ENCODE measurements around the gene IFI27. TPM values are rescaled to one million over a fixed set of nuclear protein-coding genes. Genes with fewer than 3 reads are reported as not detected.

Gene IFI27
- total and polyA plus RNA-seq, 9 donors = 44.5 to 413 (median 83.1) TPM

- Histone ChIP-seq H3K9me3 (no peaks in the 10 kb centered on the region), H3K27me3 (no peaks in the 10 kb centered on the region), H3K4me1 (ENCODE audit: insufficient read depth) (peaks cover 2% of the 10 kb centered on the region), H3K36me3 (no peaks in the 10 kb centered on the region), H3K4me3 (no peak overlapping the region), H3K27ac (no peak overlapping the region)
- WGBS, 3 donors = 71 to 87% (median 84%) methylated on average over 5 of the region's 5 CpGs
- intact Hi-C loops (cut with DNase I) = loop anchor here in 3 of 4 donors (5.0 to 10.0 kb wide), 5 partner anchors 38 to 194 kb away; no protein-coding TSS in a partner anchor
- DNase-seq = no peak
- TF ChIP-seq EP300 (IDR thresholded peaks at IDR 0.05) (no peak), POLR2A (IDR thresholded peaks at IDR 0.05) (no peak)
- TF ChIP-seq, protein P1, sequence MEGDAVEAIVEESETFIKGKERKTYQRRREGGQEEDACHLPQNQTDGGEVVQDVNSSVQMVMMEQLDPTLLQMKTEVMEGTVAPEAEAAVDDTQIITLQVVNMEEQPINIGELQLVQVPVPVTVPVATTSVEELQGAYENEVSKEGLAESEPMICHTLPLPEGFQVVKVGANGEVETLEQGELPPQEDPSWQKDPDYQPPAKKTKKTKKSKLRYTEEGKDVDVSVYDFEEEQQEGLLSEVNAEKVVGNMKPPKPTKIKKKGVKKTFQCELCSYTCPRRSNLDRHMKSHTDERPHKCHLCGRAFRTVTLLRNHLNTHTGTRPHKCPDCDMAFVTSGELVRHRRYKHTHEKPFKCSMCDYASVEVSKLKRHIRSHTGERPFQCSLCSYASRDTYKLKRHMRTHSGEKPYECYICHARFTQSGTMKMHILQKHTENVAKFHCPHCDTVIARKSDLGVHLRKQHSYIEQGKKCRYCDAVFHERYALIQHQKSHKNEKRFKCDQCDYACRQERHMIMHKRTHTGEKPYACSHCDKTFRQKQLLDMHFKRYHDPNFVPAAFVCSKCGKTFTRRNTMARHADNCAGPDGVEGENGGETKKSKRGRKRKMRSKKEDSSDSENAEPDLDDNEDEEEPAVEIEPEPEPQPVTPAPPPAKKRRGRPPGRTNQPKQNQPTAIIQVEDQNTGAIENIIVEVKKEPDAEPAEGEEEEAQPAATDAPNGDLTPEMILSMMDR (IDR thresholded peaks at IDR 0.05) = no peak
Observed at GRCh38 chr14:94139006-94139405, 28.5 kb downstream of the IFI27 start.

DNA sequence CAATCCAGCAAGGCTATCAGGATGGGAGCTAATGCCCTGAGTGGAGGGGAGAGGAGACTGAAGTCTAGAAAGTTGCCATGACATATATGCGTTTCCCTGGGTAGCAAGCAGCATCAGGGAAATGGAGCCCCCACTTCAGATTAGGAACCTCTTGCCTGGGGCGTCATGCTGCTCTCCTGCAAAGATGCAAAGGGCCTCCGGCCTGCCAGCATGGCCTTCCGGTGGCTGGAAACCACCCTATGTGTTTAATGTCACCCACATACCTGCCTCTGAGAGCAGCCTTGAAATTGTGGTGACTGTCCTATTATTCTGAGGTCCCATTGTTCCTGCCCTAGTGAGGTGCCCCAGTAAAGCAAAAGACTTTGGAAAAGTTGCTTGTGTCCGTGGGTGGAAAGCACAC is 28.9 kb downstream of the IFI27 start:
- WGBS, 3 donors = 86 to 91% (median 87%) methylated on average over 5 of the region's 5 CpGs
- Histone ChIP-seq H3K9me3 (no peaks in the 10 kb centered on the region), H3K4me3 (no peak overlapping the region), H3K27ac (no peak overlapping the region), H3K4me1 (ENCODE audit: insufficient read depth) (peaks cover 2% of the 10 kb centered on the region), H3K27me3 (no peaks in the 10 kb centered on the region), H3K36me3 (no peaks in the 10 kb centered on the region)
- no peak for DNase-seq
- intact Hi-C loops (cut with DNase I) = loop anchor here in 3 of 4 donors (5.0 to 10.0 kb wide), 5 partner anchors 38 to 195 kb away; no protein-coding TSS in a partner anchor
- TF ChIP-seq, protein P1 (IDR thresholded peaks at IDR 0.05) = no peak
- TF ChIP-seq POLR2A (IDR thresholded peaks at IDR 0.05) (no peak), EP300 (IDR thresholded peaks at IDR 0.05) (no peak)

GRCh38 chr14:94142247-94142646 is 31.7 kb downstream of the IFI27 start:
- 67 to 79% (median 77%) methylated on average over 3 of the region's 3 CpGs for WGBS, 3 donors
- no peak for DNase-seq
- no peaks in the 10 kb centered on the region for H3K27me3 ChIP-seq
- H3K36me3 ChIP-seq = no peaks in the 10 kb centered on the region
- H3K4me3 ChIP-seq = no peak overlapping the region
- H3K9me3 ChIP-seq = no peaks in the 10 kb centered on the region
- intact Hi-C loops (cut with DNase I) = loop anchor here in 1 of 4 donors (5.0 kb wide), 1 partner anchor 35 kb away; no protein-coding TSS in a partner anchor
- TF ChIP-seq POLR2A (IDR thresholded peaks at IDR 0.05) (no peak), EP300 (IDR thresholded peaks at IDR 0.05) (no peak)
- TF ChIP-seq, protein P1 (IDR thresholded peaks at IDR 0.05) = no peak
- no peak overlapping the region for H3K27ac ChIP-seq
- no peaks in the 10 kb centered on the region for H3K4me1 ChIP-seq (ENCODE audit: insufficient read depth)

GRCh38 chr14:94142836-94143235 is 32.3 kb downstream of the IFI27 start:
- H3K4me3 ChIP-seq = no peak overlapping the region
- intact Hi-C loops (cut with DNase I) = loop anchor here in 1 of 4 donors (5.0 kb wide), 1 partner anchor 34 kb away; no protein-coding TSS in a partner anchor
- H3K9me3 ChIP-seq = no peaks in the 10 kb centered on the region
- no peak for DNase-seq
- no peaks in the 10 kb centered on the region for H3K36me3 ChIP-seq
- no peaks in the 10 kb centered on the region for H3K4me1 ChIP-seq (ENCODE audit: insufficient read depth)
- TF ChIP-seq, protein P1 (IDR thresholded peaks at IDR 0.05) = no peak
- TF ChIP-seq POLR2A (IDR thresholded peaks at IDR 0.05) (no peak), EP300 (IDR thresholded peaks at IDR 0.05) (no peak)
- WGBS, 3 donors = 73 to 83% (median 77%) methylated on average over 1 of the region's 1 CpG
- H3K27me3 ChIP-seq = no peaks in the 10 kb centered on the region
- H3K27ac ChIP-seq = no peak overlapping the region

All from ovary (tissue), 9 donors.